ACC112 (cell line): ENCODE measurements around the gene CGN.
"Not testable (repeated sequence)": the region's sequence is repeated elsewhere in the genome, so short reads cannot be mapped to it uniquely, and the experiment has no call there.

Experiments
- H2AFZ ChIP-seq: fragments of 200-600 bp; sonication (generic); one replicate; pipeline ENCODE4 v1.6.0; 2017; ENCODE audit warnings: antibody characterized with exemption, low read length; ENCODE audit not compliant: unreplicated experiment
- H3K27ac ChIP-seq: fragments of 200-600 bp; sonication (generic); 2 replicates; pipeline ENCODE4 v1.5.1; 2014; ENCODE audit warnings: low read depth, mild to moderate bottlenecking, antibody characterized with exemption, low read length, moderate library complexity
- H3K27me3 ChIP-seq: fragments of 200-600 bp; sonication (generic); 2 replicates; pipeline ENCODE4 v1.6.1; 2014; ENCODE audit warnings: mild to moderate bottlenecking, antibody characterized with exemption, low read length, moderate library complexity, mixed read lengths; ENCODE audit not compliant: insufficient read depth
- H3K36me3 ChIP-seq: fragments of 200-600 bp; sonication (generic); 2 replicates; pipeline ENCODE4 v1.6.1; 2016; ENCODE audit warnings: mild to moderate bottlenecking, antibody characterized with exemption, low read length, moderate library complexity, mixed read lengths; ENCODE audit not compliant: insufficient read depth
- H3K4me1 ChIP-seq: fragments of 200-600 bp; sonication (generic); one replicate; pipeline ENCODE4 v1.6.1; 2016; ENCODE audit warnings: low read length, mixed read lengths; ENCODE audit not compliant: insufficient read depth, unreplicated experiment, control insufficient read depth
- H3K4me3 ChIP-seq: fragments of 200-600 bp; sonication (generic); 2 replicates; pipeline ENCODE4 v1.5.1; 2014; ENCODE audit warnings: mild to moderate bottlenecking, low read depth, low read length
- H3K79me2 ChIP-seq: fragments of 200-600 bp; sonication (generic); one replicate; pipeline ENCODE4 v1.6.0; 2016; ENCODE audit warnings: low read length; ENCODE audit not compliant: control insufficient read depth, unreplicated experiment, insufficient read depth

The CGN gene

DNA sequence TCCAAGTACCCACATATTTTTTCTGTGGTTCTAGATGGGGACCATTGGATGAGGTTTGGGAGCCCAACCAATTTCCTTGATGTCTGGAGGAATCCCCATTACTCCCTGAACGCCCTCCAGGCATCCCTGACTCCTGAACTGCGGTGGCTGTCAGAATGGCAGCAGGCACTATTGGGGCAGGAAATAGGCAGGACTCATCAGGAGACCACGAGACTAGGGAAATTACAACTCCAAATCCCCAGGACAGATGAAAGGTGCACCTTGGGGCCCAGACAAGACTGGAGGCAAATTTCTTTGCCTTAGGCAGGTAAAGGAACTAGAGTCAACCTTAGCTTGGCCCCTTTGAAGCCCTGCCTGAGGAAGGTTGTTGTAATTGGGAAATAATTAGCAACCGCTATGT lies 1.1 kb downstream of the CGN start:
- Histone ChIP-seq H3K27ac (no peak overlapping the region), H3K79me2 (no peaks in the 10 kb centered on the region), H3K4me1 (peaks cover 10% of the 10 kb centered on the region), H3K27me3 (peaks cover 26% of the 10 kb centered on the region), H3K4me3 (no peak overlapping the region), H3K36me3 (no peaks in the 10 kb centered on the region), H2AFZ (no peak overlapping the region)

DNA sequence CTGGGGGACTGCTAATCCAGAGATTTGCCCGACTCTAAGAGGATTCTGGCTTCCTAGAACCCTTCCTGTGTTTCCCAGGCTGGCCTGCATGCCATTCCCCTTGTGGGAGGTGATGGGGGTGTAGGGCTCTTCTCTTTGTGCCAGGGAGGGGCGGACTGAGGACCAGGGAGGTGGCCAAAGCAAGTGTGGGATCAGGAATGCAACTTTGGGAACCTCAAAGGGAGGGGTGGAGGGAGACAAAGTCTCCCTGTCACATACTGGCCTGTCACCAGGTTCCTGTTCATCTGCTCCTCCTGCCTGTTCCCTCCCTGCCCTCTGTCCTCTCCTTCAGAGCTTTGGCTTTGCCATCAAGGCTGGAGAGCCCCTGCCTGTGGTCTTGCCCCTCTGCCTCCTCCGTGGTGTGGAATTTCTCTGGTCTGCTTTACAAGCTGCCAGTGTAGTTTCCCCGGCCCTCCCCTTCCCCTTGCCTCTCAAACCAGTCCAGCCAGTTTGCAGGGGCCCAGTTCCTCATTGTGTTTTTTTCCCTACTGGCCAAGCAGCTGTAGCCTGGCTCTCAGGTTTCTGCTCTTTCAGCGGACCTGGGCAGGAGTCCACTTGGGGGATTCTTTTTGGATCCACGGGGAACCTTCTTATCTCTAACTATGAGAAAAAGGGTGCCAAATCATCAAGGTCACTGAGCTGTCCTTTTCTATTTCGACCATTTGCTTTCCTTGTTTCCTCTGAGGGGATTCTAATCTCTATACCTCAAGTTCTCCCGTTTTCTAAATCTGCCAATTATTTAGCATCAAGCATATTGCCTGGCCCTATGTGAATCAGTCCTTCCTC lies 1.8 kb downstream of the CGN start:
- Histone ChIP-seq H3K36me3 (no peaks in the 10 kb centered on the region), H3K27me3 (peaks cover 26% of the 10 kb centered on the region), H3K4me1 (peaks cover 10% of the 10 kb centered on the region), H3K4me3 (no peak overlapping the region), H2AFZ (no peak overlapping the region), H3K27ac (no peak overlapping the region), H3K79me2 (no peaks in the 10 kb centered on the region)

DNA sequence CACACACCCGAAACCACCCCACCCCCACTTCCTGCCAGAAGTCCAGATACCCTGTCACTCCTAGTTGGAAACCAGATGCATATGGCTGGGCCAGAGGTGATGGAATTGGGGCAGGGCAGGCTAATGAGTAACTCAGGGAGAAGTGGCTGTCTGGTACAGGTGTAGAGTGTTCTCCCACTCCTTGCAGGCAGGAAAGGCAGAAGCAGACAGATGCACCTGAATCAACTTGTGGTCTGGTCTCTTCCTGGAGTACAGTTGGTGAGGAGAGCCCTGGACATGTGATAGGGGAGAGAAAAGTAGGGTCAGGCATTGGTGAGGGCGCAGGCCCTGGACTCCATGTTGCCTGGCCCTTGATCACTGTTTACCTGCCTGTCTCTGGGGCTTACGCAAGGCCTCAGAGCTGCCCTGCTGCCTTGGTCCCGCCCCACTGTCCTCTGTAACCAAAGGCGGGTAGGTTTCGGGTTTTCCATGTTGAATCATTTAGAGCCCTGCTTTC lies 2.5 kb downstream of the CGN start:
- Histone ChIP-seq H3K36me3 (no peaks in the 10 kb centered on the region), H3K27me3 (peaks cover 26% of the 10 kb centered on the region), H3K79me2 (no peaks in the 10 kb centered on the region), H3K4me1 (peaks cover 10% of the 10 kb centered on the region), H2AFZ (no peak overlapping the region), H3K27ac (no peak overlapping the region), H3K4me3 (no peak overlapping the region)

DNA sequence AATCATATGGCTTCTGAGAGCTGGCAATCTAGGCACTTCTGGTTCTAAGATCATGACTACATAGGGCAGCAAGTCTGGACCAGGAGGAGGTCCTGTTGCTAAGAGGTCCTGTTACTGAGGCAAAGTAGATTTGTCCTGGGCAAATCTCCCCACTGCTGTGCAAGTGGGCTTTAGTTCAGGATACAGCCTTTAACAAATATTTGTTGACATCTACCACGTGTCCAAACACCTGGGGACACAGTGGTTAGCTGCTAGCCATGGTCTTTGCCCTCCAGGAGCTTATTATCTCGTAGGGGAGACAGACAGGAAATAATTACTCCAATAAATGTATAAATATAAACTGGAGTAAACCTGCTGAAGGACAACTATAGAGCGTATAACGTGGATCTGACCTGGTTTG lies 3.2 kb downstream of the CGN start:
- H3K36me3 ChIP-seq = no peaks in the 10 kb centered on the region
- H3K4me3 ChIP-seq = no peak overlapping the region
- no peak overlapping the region for H2AFZ ChIP-seq
- peaks cover 10% of the 10 kb centered on the region for H3K4me1 ChIP-seq
- H3K27ac ChIP-seq = no peak overlapping the region
- no peaks in the 10 kb centered on the region for H3K79me2 ChIP-seq
- peaks cover 26% of the 10 kb centered on the region for H3K27me3 ChIP-seq

DNA sequence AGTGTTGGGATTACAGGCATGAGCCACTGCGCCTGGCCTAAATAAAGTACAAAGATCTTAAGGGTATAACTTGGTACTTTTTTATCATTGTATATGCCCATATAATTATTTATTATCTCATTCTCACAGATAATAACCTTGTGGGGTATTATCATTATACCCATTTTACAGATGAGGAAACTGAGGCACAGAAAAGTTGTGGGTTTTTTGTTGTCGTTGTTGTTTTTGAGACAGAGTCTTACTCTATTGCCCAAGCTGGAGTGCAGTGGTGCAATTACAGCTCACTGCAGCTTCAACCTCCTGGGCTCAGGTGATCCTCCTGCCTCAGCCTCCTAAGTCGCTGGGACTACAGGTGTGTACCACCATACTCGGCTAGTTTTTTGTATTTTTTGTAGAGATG lies 4.1 kb downstream of the CGN start:
- no peak overlapping the region for H3K27ac ChIP-seq

DNA sequence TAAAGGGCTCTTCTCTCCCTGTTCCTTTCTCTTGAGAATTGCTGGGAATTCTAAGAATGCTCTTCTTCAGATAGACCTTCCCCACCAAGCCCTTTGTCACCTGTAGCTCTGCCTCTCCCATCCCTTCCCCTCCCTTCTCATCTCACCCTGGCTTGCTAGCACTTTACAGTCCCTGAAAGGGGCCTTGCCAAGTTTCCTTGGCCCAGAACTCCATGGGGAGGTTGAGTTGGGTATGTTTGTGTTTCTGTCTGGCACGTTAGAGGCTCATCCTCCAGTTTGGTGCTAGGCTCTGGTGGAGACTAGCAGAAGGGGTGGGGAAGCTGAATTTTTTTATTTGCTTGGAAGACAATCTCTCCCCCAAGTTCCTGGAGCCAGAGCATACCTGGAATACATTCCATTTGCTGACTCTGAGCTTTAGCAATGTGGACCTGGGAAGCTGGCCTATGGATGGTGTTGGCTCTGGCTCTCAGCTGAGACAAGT lies 4.9 kb downstream of the CGN start:
- Histone ChIP-seq H3K79me2 (no peaks in the 10 kb centered on the region), H3K36me3 (no peaks in the 10 kb centered on the region), H3K27me3 (peaks cover 15% of the 10 kb centered on the region), H2AFZ (no peak overlapping the region), H3K4me1 (peaks cover 12% of the 10 kb centered on the region), H3K4me3 (no peak overlapping the region), H3K27ac (no peak overlapping the region)

More for the DNA sequence above, 4.1 kb downstream of the CGN start:
- Histone ChIP-seq H2AFZ (no peak overlapping the region), H3K36me3 (no peaks in the 10 kb centered on the region), H3K4me1 (peaks cover 10% of the 10 kb centered on the region), H3K4me3 (no peak overlapping the region), H3K79me2 (no peaks in the 10 kb centered on the region), H3K27me3 (peaks cover 22% of the 10 kb centered on the region)

- Histone ChIP-seq H3K4me1 (peaks cover 5% of the 10 kb centered on the region), H3K4me3 (no peak overlapping the region), H3K27me3 (no peaks in the 10 kb centered on the region; the same call in 1 of the 2 replicates), H3K36me3 (no peaks in the 10 kb centered on the region), H3K27ac (no peak overlapping the region), H2AFZ (no peak overlapping the region), H3K79me2 (no peaks in the 10 kb centered on the region)
These were observed 7.2 kb downstream of the CGN start for GRCh38 chr1:151518431-151518830.

DNA sequence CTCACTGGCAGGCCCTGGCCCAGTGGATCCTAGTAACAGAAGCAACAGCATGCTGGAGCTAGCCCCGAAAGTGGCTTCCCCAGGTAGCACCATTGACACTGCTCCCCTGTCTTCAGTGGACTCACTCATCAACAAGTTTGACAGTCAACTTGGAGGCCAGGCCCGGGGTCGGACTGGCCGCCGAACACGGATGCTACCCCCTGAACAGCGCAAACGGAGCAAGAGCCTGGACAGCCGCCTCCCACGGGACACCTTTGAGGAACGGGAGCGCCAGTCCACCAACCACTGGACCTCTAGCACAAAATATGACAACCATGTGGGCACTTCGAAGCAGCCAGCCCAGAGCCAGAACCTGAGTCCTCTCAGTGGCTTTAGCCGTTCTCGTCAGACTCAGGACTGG lies 7.7 kb downstream of the CGN start:
- H3K4me3 ChIP-seq = no peak overlapping the region
- no peaks in the 10 kb centered on the region for H3K36me3 ChIP-seq
- H3K27ac ChIP-seq = no peak overlapping the region
- H2AFZ ChIP-seq = no peak overlapping the region
- H3K27me3 ChIP-seq = no peaks in the 10 kb centered on the region; the same call in 1 of the 2 replicates
- no peaks in the 10 kb centered on the region for H3K79me2 ChIP-seq
- peaks cover 2% of the 10 kb centered on the region for H3K4me1 ChIP-seq

DNA sequence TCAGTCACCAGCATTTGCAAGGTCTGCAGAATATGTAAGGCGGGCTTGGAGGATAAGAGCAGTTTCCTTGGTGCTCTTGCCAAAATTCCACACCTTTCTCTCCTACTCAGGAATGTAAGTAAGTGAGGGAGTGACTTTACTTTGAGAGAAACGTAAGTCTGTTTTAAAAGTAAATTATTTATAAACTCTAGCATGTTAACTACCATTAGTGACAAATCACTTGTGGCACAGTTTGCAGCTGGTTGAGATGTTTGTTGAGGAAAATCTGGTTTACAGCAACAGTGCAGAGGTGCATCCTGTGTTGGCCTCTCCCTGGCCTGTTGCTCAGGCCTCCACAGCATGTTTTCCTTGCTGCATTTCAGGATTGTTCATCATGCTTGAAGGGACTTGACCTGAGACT lies 8.5 kb downstream of the CGN start:
- H3K4me1 ChIP-seq = peaks cover 2% of the 10 kb centered on the region
- no peaks in the 10 kb centered on the region for H3K36me3 ChIP-seq
- H2AFZ ChIP-seq = no peak overlapping the region
- H3K27ac ChIP-seq = no peak overlapping the region
- no peaks in the 10 kb centered on the region for H3K79me2 ChIP-seq
- no peaks in the 10 kb centered on the region; the same call in 1 of the 2 replicates for H3K27me3 ChIP-seq
- no peak overlapping the region for H3K4me3 ChIP-seq

DNA sequence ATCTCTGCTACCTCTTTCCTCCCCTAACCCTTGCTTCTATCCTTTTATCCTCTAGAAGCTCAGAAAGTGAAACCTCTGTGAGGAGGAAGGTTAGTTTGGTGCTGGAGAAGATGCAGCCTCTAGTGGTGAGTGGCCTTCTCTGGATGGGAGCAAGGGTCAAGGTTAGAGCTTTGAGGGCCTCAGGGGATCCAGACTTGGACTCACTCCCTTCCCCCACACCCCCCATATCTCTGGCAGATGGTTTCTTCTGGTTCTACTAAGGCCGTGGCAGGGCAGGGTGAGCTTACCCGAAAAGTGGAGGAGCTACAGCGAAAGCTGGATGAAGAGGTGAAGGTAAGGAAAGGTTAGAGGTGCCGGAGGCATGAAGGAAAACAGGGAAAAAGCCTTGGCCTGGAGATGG lies 9.2 kb downstream of the CGN start:
- H3K4me1 ChIP-seq = peaks cover 2% of the 10 kb centered on the region
- no peaks in the 10 kb centered on the region; the same call in 1 of the 2 replicates for H3K27me3 ChIP-seq
- no peaks in the 10 kb centered on the region for H3K36me3 ChIP-seq
- no peak overlapping the region for H3K27ac ChIP-seq
- H3K79me2 ChIP-seq = no peaks in the 10 kb centered on the region
- no peak overlapping the region for H2AFZ ChIP-seq
- no peak overlapping the region for H3K4me3 ChIP-seq

DNA sequence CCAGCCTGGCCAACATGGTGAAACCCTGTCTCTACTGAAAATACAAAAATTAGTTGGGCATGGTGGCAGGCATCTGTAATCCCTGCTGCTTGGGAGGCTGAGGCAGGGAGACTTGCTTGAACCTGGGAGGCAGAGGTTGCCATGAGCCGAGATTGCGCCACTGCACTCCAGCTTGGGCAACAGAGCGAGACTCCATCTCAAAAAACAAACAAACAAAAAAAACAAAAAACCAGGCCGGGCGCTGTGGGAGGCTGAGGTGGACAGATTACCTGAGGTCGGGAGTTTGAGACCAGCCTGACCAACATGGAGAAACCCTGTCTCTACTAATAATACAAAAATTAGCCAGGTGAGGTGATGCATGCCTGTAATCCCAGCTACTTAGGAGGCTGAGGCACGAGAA lies 11.2 kb downstream of the CGN start:
- H3K79me2 ChIP-seq, H3K4me1 ChIP-seq, H3K27ac ChIP-seq, H3K4me3 ChIP-seq, H3K36me3 ChIP-seq, H2AFZ ChIP-seq, H3K27me3 ChIP-seq: not testable (repeated sequence)
